Transverse colon (tissue), 1 donor: ENCODE data around the gene CBLB.

Source experiments
- EP300 ChIP-seq: sonication (generic); formaldehyde crosslinking; IDR thresholded peaks from one replicate; pipeline ENCODE4 v1.6.1; 2017; ENCODE audit warnings: antibody characterized with exemption, low read depth
- POLR2A ChIP-seq: fragments of 450-650 bp; IDR thresholded peaks from one replicate; pipeline ENCODE4 v1.6.1; 2016; ENCODE audit warnings: antibody characterized with exemption, mild to moderate bottlenecking, moderate library complexity

DNA sequence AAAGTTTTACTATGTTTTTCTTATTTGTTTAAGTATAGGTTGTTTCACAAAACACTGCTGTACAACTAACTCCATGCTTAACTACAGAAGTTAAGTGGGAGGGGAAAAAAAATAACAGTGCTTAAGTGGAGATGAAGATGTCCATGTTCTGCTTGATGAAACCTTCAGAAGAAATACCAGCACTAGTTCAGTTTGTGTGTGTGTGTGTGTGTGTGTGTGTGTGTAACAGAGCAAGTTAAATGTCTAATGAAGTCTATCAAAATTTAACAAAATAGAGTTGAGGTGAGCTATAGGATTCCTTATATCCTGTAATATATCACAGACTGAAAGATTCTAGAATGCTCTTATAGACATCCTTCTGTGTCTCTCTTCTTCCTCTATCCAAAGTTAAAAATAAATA lies 44.1 kb upstream of the CBLB start:
- TF ChIP-seq EP300: no peak
- no peak for TF ChIP-seq POLR2A
